Peyer's patch (tissue), 4 donors: ENCODE data around the gene SORL1. TPM values are rescaled to one million over a fixed set of nuclear protein-coding genes. Genes with fewer than 3 reads are reported as not detected.

ENCODE experiments used
- DNase-seq, 3 donors: peaks; one replicate each; pipeline ENCODE4 v3.0.0-alpha.2; 2017 to 2019
- H3K27ac ChIP-seq, 4 donors: fragments of 200-600 bp; sonication (generic); one replicate each; pipeline ENCODE4 v1.5.1; 2016 to 2019
- H3K27me3 ChIP-seq, 2 donors: fragments of 200-600 bp; sonication (generic); one replicate each; pipeline ENCODE4 v1.5.1; 2019
- H3K36me3 ChIP-seq, 3 donors: fragments of 200-600 bp; sonication (generic); one replicate each; pipeline ENCODE4 v1.5.1; 2016 to 2019
- H3K4me1 ChIP-seq, 4 donors: fragments of 200-600 bp; sonication (generic); one replicate each; pipeline ENCODE4 v1.5.1; 2016 to 2019
- H3K4me3 ChIP-seq, 4 donors: fragments of 200-600 bp; sonication (generic); 1 replicate in 3 of 4; 2 replicates in 1 of 4; pipeline ENCODE4 v1.5.1; 2016 to 2019; ENCODE audit warnings: mild to moderate bottlenecking in 1 of 4
- H3K9me3 ChIP-seq, 4 donors: fragments of 200-600 bp; sonication (generic); one replicate each; pipeline ENCODE4 v1.5.1; 2016 to 2019; ENCODE audit warnings: mild to moderate bottlenecking in 1 of 4
- POLR2A ChIP-seq, 2 donors: fragments of 450-650 bp; IDR thresholded peaks; one replicate each; pipeline ENCODE4 v1.5.1; 2017; ENCODE audit warnings: antibody characterized with exemption in 2 of 2, mild to moderate bottlenecking in 2 of 2, moderate library complexity in 2 of 2
- total RNA-seq, 4 donors: library from RNA; depleted of rRNA; stranded (reverse); fragments of >200 nt; gene quantifications; one replicate each; pipeline ENCODE4 v1.1.0, GENCODE V29; 2016
- TF ChIP-seq, protein P1 (sequence below), 6 experiments: fragments of 450-650 bp in 4 of 6; fragments of 200-600 bp in 2 of 6; sonication (generic) in 1 of 6; IDR thresholded peaks; one replicate each; pipeline ENCODE4 v1.5.1; 2017 to 2019; ENCODE audit warnings: antibody characterized with exemption in 6 of 6, mild to moderate bottlenecking in 3 of 6, moderate library complexity in 1 of 6

The SORL1 gene
- total RNA-seq, 4 donors from 2014 or later, result 52.0 to 282 (median 191) TPM

GRCh38 chr11:121543836-121544380 lies 91.8 kb downstream of the SORL1 start:
- Histone ChIP-seq H3K4me1 (no peaks in the 10 kb centered on the region), H3K27ac (no peak overlapping the region), H3K9me3 (no peaks in the 10 kb centered on the region), H3K4me3 (no peak overlapping the region), H3K36me3 (peaks cover 0 to 15% (median 0%) of the 10 kb centered on the region in 3 donors), H3K27me3 (no peaks in the 10 kb centered on the region)
- TF ChIP-seq, protein P1, sequence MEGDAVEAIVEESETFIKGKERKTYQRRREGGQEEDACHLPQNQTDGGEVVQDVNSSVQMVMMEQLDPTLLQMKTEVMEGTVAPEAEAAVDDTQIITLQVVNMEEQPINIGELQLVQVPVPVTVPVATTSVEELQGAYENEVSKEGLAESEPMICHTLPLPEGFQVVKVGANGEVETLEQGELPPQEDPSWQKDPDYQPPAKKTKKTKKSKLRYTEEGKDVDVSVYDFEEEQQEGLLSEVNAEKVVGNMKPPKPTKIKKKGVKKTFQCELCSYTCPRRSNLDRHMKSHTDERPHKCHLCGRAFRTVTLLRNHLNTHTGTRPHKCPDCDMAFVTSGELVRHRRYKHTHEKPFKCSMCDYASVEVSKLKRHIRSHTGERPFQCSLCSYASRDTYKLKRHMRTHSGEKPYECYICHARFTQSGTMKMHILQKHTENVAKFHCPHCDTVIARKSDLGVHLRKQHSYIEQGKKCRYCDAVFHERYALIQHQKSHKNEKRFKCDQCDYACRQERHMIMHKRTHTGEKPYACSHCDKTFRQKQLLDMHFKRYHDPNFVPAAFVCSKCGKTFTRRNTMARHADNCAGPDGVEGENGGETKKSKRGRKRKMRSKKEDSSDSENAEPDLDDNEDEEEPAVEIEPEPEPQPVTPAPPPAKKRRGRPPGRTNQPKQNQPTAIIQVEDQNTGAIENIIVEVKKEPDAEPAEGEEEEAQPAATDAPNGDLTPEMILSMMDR (IDR thresholded peaks at IDR 0.05), result no peak
- no peak for TF ChIP-seq POLR2A (IDR thresholded peaks at IDR 0.05)
- DNase-seq, result no peak

DNA sequence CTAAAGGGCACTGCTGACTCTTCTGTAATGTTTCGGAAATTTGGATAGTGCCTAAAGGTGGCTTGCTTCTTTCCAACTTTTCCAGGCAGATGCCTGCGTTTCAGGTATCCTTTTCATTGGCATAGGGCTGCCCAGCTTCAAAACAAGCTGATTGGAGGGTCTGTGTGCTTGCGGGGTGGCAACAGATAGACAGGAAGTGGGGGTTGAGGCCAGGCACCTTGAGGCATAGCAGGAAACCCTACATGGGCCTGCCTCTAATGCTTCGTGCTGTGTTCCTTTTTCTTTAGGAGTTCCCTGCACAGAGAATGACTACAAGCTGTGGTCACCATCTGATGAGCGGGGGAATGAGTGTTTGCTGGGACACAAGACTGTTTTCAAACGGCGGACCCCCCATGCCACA lies 92.8 kb downstream of the SORL1 start:
- Histone ChIP-seq H3K9me3 (no peaks in the 10 kb centered on the region), H3K36me3 (peaks cover 0 to 21% (median 0%) of the 10 kb centered on the region in 3 donors), H3K27ac (no peak overlapping the region), H3K4me1 (no peaks in the 10 kb centered on the region), H3K27me3 (no peaks in the 10 kb centered on the region), H3K4me3 (no peak overlapping the region)
- no peak for TF ChIP-seq POLR2A (IDR thresholded peaks at IDR 0.05)
- TF ChIP-seq, protein P1 (IDR thresholded peaks at IDR 0.05), result no peak
- no peak for DNase-seq

- no peak overlapping the region for H3K27ac ChIP-seq
- H3K27me3 ChIP-seq, result no peaks in the 10 kb centered on the region
- H3K4me1 ChIP-seq, result no peaks in the 10 kb centered on the region
- DNase-seq, result no peak
- no peak for TF ChIP-seq POLR2A (IDR thresholded peaks at IDR 0.05)
- TF ChIP-seq, protein P1 (IDR thresholded peaks at IDR 0.05), result no peak
- H3K9me3 ChIP-seq, result no peaks in the 10 kb centered on the region
- H3K4me3 ChIP-seq, result no peak overlapping the region
- peaks cover 0 to 38% (median 0%) of the 10 kb centered on the region in 3 donors for H3K36me3 ChIP-seq
Observed at GRCh38 chr11:121547574-121547973, 95.5 kb downstream of the SORL1 start.

DNA sequence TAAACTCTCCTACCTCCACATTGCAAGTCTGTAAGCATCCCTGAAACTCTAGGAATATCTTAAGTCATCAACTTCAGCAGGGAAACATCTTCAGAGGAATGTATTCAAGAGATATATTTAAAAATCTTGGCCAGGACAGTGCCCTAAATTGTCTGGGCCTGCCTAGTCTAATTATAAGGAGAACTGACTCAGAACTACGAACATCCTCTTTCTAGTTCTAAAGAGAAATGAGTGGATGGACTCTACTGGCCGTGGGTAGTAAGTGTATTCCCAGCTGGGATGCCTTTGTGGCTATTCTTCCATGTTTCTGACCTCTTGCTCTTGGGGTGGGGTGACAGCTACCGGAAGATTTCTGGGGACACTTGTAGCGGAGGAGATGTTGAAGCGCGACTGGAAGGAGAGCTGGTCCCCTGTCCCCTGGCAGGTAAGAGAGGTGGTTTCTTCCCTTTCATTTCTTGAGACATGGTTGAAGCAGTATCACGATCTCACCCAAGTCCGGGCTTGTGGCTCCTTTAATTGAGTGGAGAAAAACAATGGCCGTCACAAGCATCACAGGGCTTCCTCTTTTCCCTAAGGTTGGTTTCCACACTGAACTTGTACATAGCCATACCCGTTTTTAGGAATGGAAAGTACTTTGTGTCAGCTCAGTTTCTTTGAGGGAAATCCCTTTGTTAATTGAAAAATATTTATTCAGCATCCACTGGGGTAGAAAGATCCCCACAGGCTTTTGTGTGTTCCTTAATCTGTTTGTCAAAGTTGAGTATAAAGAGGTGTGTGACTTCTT lies 98.3 kb downstream of the SORL1 start:
- Histone ChIP-seq H3K4me3 (no peak overlapping the region), H3K4me1 (peaks cover 0 to 5% (median 0%) of the 10 kb centered on the region in 4 donors), H3K27me3 (no peaks in the 10 kb centered on the region), H3K36me3 (peaks cover 0 to 28% (median 0%) of the 10 kb centered on the region in 3 donors), H3K27ac (no peak overlapping the region), H3K9me3 (no peaks in the 10 kb centered on the region)
- TF ChIP-seq, protein P1 (IDR thresholded peaks at IDR 0.05), result no peak
- no peak for TF ChIP-seq POLR2A (IDR thresholded peaks at IDR 0.05)
- no peak for DNase-seq

DNA sequence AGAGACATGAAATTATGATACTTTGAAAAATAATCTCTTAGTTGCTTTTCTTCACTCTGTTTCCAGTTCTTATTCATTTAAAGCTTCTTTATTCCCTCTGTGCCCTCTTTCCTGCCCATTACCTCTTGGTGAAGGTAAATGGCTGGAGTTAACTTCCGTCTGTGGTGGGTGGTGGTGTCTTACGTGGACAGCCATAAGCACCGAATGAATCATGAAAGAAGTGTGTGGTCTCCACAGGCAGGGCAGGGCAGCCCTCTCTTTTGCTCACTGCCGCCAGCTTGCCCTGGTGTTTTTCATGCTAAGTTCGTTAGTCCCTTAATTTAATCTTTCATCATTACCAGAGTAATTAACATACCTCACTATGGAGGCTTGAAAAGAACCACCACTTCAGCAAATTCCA lies 99.3 kb downstream of the SORL1 start:
- TF ChIP-seq POLR2A (IDR thresholded peaks at IDR 0.05), result no peak
- TF ChIP-seq, protein P1 (IDR thresholded peaks at IDR 0.05), result no peak
- Histone ChIP-seq H3K27me3 (no peaks in the 10 kb centered on the region), H3K36me3 (peaks cover 0 to 32% (median 0%) of the 10 kb centered on the region in 3 donors), H3K4me1 (peaks cover 0 to 5% (median 0%) of the 10 kb centered on the region in 4 donors), H3K27ac (no peak overlapping the region), H3K9me3 (no peaks in the 10 kb centered on the region), H3K4me3 (no peak overlapping the region)
- DNase-seq, result no peak
